ENCODE results near the gene MARCO.

MARCO gene

DNA sequence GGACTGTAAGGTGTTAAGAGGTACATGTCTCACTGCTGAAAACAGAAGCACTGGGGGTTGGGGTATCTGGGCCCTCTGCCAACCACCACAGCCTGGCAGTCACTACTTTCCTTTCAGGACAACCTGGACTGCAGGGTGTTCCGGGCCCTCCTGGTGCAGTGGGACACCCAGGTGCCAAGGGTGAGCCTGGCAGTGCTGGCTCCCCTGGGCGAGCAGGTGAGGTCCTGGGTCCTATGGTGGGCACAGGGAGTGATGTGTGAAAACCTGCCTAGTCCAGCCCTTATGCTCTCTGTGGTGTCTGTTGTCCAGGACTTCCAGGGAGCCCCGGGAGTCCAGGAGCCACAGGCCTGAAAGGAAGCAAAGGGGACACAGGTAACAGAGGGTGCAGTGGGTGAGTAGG lies 40.0 kb downstream of the MARCO start:
- TF ChIP-seq, protein P1, sequence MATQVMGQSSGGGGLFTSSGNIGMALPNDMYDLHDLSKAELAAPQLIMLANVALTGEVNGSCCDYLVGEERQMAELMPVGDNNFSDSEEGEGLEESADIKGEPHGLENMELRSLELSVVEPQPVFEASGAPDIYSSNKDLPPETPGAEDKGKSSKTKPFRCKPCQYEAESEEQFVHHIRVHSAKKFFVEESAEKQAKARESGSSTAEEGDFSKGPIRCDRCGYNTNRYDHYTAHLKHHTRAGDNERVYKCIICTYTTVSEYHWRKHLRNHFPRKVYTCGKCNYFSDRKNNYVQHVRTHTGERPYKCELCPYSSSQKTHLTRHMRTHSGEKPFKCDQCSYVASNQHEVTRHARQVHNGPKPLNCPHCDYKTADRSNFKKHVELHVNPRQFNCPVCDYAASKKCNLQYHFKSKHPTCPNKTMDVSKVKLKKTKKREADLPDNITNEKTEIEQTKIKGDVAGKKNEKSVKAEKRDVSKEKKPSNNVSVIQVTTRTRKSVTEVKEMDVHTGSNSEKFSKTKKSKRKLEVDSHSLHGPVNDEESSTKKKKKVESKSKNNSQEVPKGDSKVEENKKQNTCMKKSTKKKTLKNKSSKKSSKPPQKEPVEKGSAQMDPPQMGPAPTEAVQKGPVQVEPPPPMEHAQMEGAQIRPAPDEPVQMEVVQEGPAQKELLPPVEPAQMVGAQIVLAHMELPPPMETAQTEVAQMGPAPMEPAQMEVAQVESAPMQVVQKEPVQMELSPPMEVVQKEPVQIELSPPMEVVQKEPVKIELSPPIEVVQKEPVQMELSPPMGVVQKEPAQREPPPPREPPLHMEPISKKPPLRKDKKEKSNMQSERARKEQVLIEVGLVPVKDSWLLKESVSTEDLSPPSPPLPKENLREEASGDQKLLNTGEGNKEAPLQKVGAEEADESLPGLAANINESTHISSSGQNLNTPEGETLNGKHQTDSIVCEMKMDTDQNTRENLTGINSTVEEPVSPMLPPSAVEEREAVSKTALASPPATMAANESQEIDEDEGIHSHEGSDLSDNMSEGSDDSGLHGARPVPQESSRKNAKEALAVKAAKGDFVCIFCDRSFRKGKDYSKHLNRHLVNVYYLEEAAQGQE (IDR thresholded peaks at IDR 0.05; ENCODE audit: insufficient read depth in 1 of 2, low read depth in 2 of 2, low read length in 2 of 2), result no peak
- no peak for TF ChIP-seq SIN3A (IDR thresholded peaks at IDR 0.05; ENCODE audit: borderline replicate concordance, insufficient read depth, low read length)
- TF ChIP-seq POLR2AphosphoS5 (IDR thresholded peaks at IDR 0.05; ENCODE audit: low read depth, low read length), result no peak
- no peak for TF ChIP-seq FOXP2 (optimal IDR thresholded peaks at IDR 0.05; ENCODE audit: borderline replicate concordance, extremely low read depth, extremely low read length, insufficient read depth)
- no peak for TF ChIP-seq TAF1 (IDR thresholded peaks at IDR 0.05; ENCODE audit: borderline replicate concordance, insufficient read depth, low read length)

DNA sequence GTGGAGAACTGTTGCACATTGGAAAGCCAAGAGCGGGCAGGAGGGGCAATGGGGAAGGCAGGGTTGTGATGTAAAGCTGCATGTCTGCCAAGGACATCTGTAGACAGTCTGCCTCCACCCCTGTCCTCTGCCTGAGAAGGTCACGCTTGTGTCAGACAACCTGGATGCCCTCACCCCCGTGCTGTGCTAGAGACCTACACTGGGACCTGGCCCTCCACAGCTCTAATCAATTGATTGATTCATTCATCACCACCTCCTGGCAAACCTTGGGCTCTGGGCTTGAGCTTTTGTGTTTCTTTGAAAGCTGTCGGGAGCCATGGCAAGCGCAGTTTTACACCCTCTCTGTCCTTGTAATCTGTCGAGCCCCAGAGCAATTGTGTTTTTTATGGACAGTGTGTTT lies 41.1 kb downstream of the MARCO start:
- TF ChIP-seq FOXP2 (optimal IDR thresholded peaks at IDR 0.05; ENCODE audit: borderline replicate concordance, extremely low read depth, extremely low read length, insufficient read depth), result no peak
- no peak for TF ChIP-seq TAF1 (IDR thresholded peaks at IDR 0.05; ENCODE audit: borderline replicate concordance, insufficient read depth, low read length)
- TF ChIP-seq, protein P1 (IDR thresholded peaks at IDR 0.05; ENCODE audit: insufficient read depth in 1 of 2, low read depth in 2 of 2, low read length in 2 of 2), result no peak
- no peak for TF ChIP-seq POLR2AphosphoS5 (IDR thresholded peaks at IDR 0.05; ENCODE audit: low read depth, low read length)
- no peak for TF ChIP-seq SIN3A (IDR thresholded peaks at IDR 0.05; ENCODE audit: borderline replicate concordance, insufficient read depth, low read length)

DNA sequence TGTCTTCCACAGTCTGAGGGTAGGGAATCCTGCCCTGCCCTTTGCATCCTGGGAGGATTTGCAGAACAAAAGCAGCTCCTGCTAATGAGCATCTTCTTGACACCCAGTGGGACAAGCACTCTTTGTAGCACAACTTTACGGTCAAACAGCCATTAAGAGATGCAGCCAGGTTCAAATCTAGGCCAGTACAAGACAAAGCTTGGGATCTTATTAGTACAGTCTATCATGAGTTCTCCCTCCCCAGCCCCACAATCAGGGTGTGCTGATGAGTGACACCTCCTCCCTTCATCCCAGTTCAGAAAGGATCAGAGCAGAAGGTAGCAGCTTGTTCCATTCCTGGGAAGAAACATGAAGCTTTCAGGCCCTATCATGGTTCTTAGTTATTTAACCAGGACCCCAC lies 41.9 kb downstream of the MARCO start:
- TF ChIP-seq SIN3A (IDR thresholded peaks at IDR 0.05; ENCODE audit: borderline replicate concordance, insufficient read depth, low read length), result no peak
- no peak for TF ChIP-seq TAF1 (IDR thresholded peaks at IDR 0.05; ENCODE audit: borderline replicate concordance, insufficient read depth, low read length)
- no peak for TF ChIP-seq FOXP2 (optimal IDR thresholded peaks at IDR 0.05; ENCODE audit: borderline replicate concordance, extremely low read depth, extremely low read length, insufficient read depth)
- TF ChIP-seq, protein P1 (IDR thresholded peaks at IDR 0.05; ENCODE audit: insufficient read depth in 1 of 2, low read depth in 2 of 2, low read length in 2 of 2), result no peak
- TF ChIP-seq POLR2AphosphoS5 (IDR thresholded peaks at IDR 0.05; ENCODE audit: low read depth, low read length), result no peak

DNA sequence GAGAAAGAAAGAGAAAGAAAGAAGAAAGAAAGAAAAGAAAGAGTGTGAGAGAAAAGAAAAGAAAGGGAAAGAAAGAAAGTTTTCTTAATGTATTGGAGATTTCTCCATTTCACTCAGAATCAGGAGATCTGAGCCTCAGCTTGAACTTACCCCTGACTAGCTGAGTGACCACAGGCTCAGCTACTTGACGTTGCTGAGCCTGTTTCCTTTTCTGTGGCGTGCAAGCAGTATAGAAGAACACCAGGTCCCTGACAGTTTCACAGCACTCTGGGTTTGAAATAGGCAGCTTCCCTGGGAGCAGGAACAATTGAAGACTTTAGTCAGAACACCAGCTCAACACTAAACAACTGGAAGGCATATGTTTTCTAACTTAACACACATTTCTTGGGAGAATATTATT lies 44.7 kb downstream of the MARCO start:
- TF ChIP-seq FOXP2 (optimal IDR thresholded peaks at IDR 0.05; ENCODE audit: borderline replicate concordance, extremely low read depth, extremely low read length, insufficient read depth) (no peak), TAF1 (IDR thresholded peaks at IDR 0.05; ENCODE audit: borderline replicate concordance, insufficient read depth, low read length) (no peak), SIN3A (IDR thresholded peaks at IDR 0.05; ENCODE audit: borderline replicate concordance, insufficient read depth, low read length) (no peak), POLR2AphosphoS5 (IDR thresholded peaks at IDR 0.05; ENCODE audit: low read depth, low read length) (no peak)
- TF ChIP-seq, protein P1 (IDR thresholded peaks at IDR 0.05; ENCODE audit: insufficient read depth in 1 of 2, low read depth in 2 of 2, low read length in 2 of 2), result no peak

DNA sequence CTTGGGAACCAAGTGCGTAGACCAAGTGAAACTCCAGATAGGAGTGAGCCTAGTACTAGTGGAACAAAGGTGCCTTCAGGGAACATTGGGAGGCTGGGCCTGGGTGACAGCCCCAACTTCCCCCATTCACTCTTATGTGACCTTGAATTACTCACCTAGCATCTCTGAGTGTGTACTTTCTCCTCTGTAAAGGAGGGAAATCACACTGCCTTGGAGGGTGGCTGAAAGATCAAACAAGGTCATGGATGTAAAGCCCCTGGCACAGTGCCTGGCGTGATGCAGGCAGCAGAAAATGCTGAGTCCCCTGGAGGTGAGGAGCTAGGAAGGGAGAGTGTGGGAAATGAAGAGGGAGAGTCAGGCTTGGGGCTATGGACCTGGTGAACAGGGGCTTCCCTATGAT lies 45.9 kb downstream of the MARCO start:
- TF ChIP-seq SIN3A (IDR thresholded peaks at IDR 0.05; ENCODE audit: borderline replicate concordance, insufficient read depth, low read length) (no peak), TAF1 (IDR thresholded peaks at IDR 0.05; ENCODE audit: borderline replicate concordance, insufficient read depth, low read length) (no peak), POLR2AphosphoS5 (IDR thresholded peaks at IDR 0.05; ENCODE audit: low read depth, low read length) (no peak)
- TF ChIP-seq, protein P1 (IDR thresholded peaks at IDR 0.05; ENCODE audit: insufficient read depth in 1 of 2, low read depth in 2 of 2, low read length in 2 of 2), result no peak

Data from PFSK-1 (cell line).